ENCODE data around the gene ARHGAP4. TPM values are rescaled to one million over a fixed set of nuclear protein-coding genes. Genes with fewer than 3 reads are reported as not detected.

The ARHGAP4 gene
- total RNA-seq, 4 donors from 2014 or later = 10.9 to 26.0 (median 18.1) TPM

DNA sequence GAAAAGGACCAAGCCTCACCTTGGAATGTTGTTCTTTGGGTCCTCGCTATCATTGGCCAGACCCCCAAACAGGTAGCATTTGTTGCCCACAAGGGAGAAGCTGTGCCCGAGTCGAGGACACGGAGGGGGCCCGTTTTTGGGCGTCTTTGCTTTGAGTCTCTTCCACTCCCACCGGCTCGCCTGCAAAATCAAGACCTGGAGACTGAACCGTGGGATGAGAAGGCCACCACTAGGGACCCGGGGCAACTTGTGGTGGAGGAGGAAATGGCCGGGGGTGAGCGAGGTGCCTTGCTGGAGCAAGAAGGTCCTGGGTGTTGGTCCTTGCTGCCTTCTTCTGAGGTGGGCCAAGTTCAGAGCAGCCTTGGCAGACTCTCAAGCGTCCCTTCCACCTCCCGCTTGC is 38.0 kb upstream of the ARHGAP4 start:
- Histone ChIP-seq H3K4me1 (peaks cover 2 to 50% (median 28%) of the 10 kb centered on the region in 3 donors), H3K27me3 (no peaks in the 10 kb centered on the region), H3K27ac (no peak overlapping the region), H3K9me3 (no peaks in the 10 kb centered on the region), H3K4me3 (no peak overlapping the region), H3K36me3 (peaks cover 0 to 53% of the 10 kb centered on the region in 2 donors)
- TF ChIP-seq, protein P1, sequence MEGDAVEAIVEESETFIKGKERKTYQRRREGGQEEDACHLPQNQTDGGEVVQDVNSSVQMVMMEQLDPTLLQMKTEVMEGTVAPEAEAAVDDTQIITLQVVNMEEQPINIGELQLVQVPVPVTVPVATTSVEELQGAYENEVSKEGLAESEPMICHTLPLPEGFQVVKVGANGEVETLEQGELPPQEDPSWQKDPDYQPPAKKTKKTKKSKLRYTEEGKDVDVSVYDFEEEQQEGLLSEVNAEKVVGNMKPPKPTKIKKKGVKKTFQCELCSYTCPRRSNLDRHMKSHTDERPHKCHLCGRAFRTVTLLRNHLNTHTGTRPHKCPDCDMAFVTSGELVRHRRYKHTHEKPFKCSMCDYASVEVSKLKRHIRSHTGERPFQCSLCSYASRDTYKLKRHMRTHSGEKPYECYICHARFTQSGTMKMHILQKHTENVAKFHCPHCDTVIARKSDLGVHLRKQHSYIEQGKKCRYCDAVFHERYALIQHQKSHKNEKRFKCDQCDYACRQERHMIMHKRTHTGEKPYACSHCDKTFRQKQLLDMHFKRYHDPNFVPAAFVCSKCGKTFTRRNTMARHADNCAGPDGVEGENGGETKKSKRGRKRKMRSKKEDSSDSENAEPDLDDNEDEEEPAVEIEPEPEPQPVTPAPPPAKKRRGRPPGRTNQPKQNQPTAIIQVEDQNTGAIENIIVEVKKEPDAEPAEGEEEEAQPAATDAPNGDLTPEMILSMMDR (IDR thresholded peaks at IDR 0.05) = no peak
- TF ChIP-seq POLR2A (IDR thresholded peaks at IDR 0.05) = no peak
- TF ChIP-seq EP300 (IDR thresholded peaks at IDR 0.05) = no peak
- no peak for TF ChIP-seq POLR2AphosphoS5 (IDR thresholded peaks at IDR 0.05)
- no CpG with 5 or more reads among the region's 14 CpGs for WGBS, 2 donors (ENCODE audit: low coverage in 1 of 2)
- no peak for ATAC-seq

DNA sequence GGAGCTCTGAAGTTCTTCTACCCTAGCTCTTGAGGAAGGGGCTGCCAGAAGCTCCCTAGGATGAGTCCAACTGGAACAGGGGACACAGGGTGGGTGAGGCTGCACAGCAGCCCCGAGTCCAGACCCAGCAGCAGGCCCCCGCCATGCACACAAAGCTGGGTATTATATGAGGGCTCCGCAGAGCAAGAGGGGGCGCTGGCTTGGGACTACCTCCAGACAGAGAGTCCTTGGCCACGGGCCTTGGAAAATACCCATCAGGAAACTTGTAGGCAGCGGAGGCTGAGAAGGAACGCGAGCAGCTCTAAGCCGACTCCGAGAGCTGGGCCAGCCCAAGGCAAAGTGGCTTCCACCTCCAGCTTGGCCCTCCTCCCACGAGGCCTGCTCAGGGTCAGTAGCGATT is 37.5 kb upstream of the ARHGAP4 start:
- Histone ChIP-seq H3K9me3 (no peaks in the 10 kb centered on the region), H3K27ac (no peak overlapping the region), H3K4me3 (no peak overlapping the region), H3K27me3 (no peaks in the 10 kb centered on the region), H3K4me1 (peaks cover 2 to 45% (median 23%) of the 10 kb centered on the region in 3 donors), H3K36me3 (peaks cover 0 to 58% of the 10 kb centered on the region in 2 donors)
- no peak for TF ChIP-seq EP300 (IDR thresholded peaks at IDR 0.05)
- no peak for TF ChIP-seq POLR2A (IDR thresholded peaks at IDR 0.05)
- TF ChIP-seq, protein P1 (IDR thresholded peaks at IDR 0.05) = no peak
- no peak for TF ChIP-seq POLR2AphosphoS5 (IDR thresholded peaks at IDR 0.05)
- ATAC-seq = no peak
- WGBS, 2 donors (ENCODE audit: low coverage in 1 of 2) = 60% methylated on average over 1 of the region's 12 CpGs; no CpG with 5 or more reads in 1 of the 2 donors

- peaks cover 0 to 81% of the 10 kb centered on the region in 2 donors for H3K36me3 ChIP-seq
- ATAC-seq = no peak
- H3K4me3 ChIP-seq = no peak overlapping the region
- H3K4me1 ChIP-seq = peaks cover 0 to 22% (median 5%) of the 10 kb centered on the region in 3 donors
- TF ChIP-seq POLR2A (IDR thresholded peaks at IDR 0.05) (no peak), EP300 (IDR thresholded peaks at IDR 0.05) (no peak), POLR2AphosphoS5 (IDR thresholded peaks at IDR 0.05) (no peak)
- TF ChIP-seq, protein P1 (IDR thresholded peaks at IDR 0.05) = no peak
- H3K9me3 ChIP-seq = no peaks in the 10 kb centered on the region
- 60% methylated on average over 4 of the region's 11 CpGs; no CpG with 5 or more reads in 1 of the 2 donors for WGBS, 2 donors (ENCODE audit: low coverage in 1 of 2)
- H3K27me3 ChIP-seq = no peaks in the 10 kb centered on the region
- peak overlapping the region in 2 of 4 donors; percentile 17 to 22 for H3K27ac ChIP-seq
Observed at GRCh38 chrX:153961292-153961691, 35.2 kb upstream of the ARHGAP4 start.

GRCh38 chrX:153960786-153961185 is 34.7 kb upstream of the ARHGAP4 start:
- ATAC-seq = no peak
- Histone ChIP-seq H3K4me3 (no peak overlapping the region), H3K4me1 (peaks cover 0 to 17% (median under 1%) of the 10 kb centered on the region in 3 donors), H3K27ac (peak overlapping the region in 1 of 4 donors; percentile 17), H3K9me3 (no peaks in the 10 kb centered on the region), H3K27me3 (no peaks in the 10 kb centered on the region), H3K36me3 (peaks cover 0 to 86% of the 10 kb centered on the region in 2 donors)
- TF ChIP-seq, protein P1 (IDR thresholded peaks at IDR 0.05) = no peak
- TF ChIP-seq EP300 (IDR thresholded peaks at IDR 0.05) (no peak), POLR2A (IDR thresholded peaks at IDR 0.05) (no peak), POLR2AphosphoS5 (IDR thresholded peaks at IDR 0.05) (no peak)
- WGBS, 2 donors (ENCODE audit: low coverage in 1 of 2) = 85 to 97% methylated on average over 5 to 6 of the region's 22 CpGs

DNA sequence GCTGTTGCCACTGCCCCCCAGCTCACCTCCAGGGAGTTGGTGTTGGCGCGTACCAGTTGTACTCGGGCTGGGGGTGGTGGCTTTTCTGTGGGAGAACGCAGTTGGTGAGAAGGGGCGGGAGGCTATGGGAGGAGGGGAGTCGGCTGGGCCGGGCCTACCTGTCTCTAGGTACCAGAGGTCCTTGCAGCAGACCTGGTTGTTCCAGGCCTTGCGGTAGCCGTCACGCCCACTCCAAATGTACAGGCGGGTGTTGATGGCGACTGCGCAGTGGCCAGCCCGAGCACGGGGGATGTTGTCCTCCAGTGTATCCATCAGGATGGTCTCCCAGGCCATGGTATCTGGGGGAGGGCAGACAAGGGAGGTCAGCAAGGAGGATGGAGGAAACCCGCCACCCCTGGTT is 34.0 kb upstream of the ARHGAP4 start:
- H3K36me3 ChIP-seq = peaks cover 0 to 93% of the 10 kb centered on the region in 2 donors
- H3K4me3 ChIP-seq = no peak overlapping the region
- TF ChIP-seq, protein P1 (IDR thresholded peaks at IDR 0.05) = no peak
- TF ChIP-seq POLR2AphosphoS5 (IDR thresholded peaks at IDR 0.05) (no peak), EP300 (IDR thresholded peaks at IDR 0.05) (no peak), POLR2A (IDR thresholded peaks at IDR 0.05) (no peak)
- peaks cover 0 to 12% (median 0%) of the 10 kb centered on the region in 3 donors for H3K4me1 ChIP-seq
- no peaks in the 10 kb centered on the region for H3K27me3 ChIP-seq
- H3K9me3 ChIP-seq = no peaks in the 10 kb centered on the region
- no CpG with 5 or more reads among the region's 16 CpGs for WGBS, 2 donors (ENCODE audit: low coverage in 1 of 2)
- no peak for ATAC-seq
- no peak overlapping the region for H3K27ac ChIP-seq
